ENCODE data around the gene ECI2.
"Not testable (repeated sequence)": the region's sequence is repeated elsewhere in the genome, so short reads cannot be mapped to it uniquely, and the experiment has no call there.

ECI2 gene

GRCh38 chr6:4100655-4101054 lies 34.7 kb downstream of the ECI2 start:
- DNase-seq = no peak

GRCh38 chr6:4093288-4093687 lies 42.1 kb downstream of the ECI2 start:
- no peak for DNase-seq

GRCh38 chr6:4091941-4092340 lies 43.4 kb downstream of the ECI2 start:
- no peak for DNase-seq

GRCh38 chr6:4090043-4090442 lies 45.3 kb downstream of the ECI2 start:
- DNase-seq = not testable (repeated sequence)

GRCh38 chr6:4088704-4089103 lies 46.7 kb downstream of the ECI2 start:
- no peak for DNase-seq

GRCh38 chr6:4085332-4085700 lies 50.1 kb downstream of the ECI2 start:
- no peak for DNase-seq

GRCh38 chr6:4084444-4085331 lies 50.7 kb downstream of the ECI2 start:
- no peak for DNase-seq

- DNase-seq = no peak
Measured at GRCh38 chr6:4078691-4079471, 56.5 kb downstream of the ECI2 start, which contains the start of gene FAM217A. TSS of gene FAM217A (minus strand) at chr6:4079137. CDS start at chr6:4077414, 1,723 bp downstream.

- DNase-seq = no peak
Measured at GRCh38 chr6:4074478-4075235, 60.7 kb downstream of the ECI2 start.

GRCh38 chr6:4071330-4071729 lies 64.0 kb downstream of the ECI2 start:
- no peak for DNase-seq

- DNase-seq = no peak
Measured at GRCh38 chr6:4069199-4069598, 66.2 kb downstream of the ECI2 start.

GRCh38 chr6:4067673-4068072 lies 67.7 kb downstream of the ECI2 start:
- DNase-seq = no peak

- DNase-seq = no peak
Measured at GRCh38 chr6:4066029-4066755, 69.2 kb downstream of the ECI2 start.
